ENCODE data around the gene GATA3.
A peak's percentile ranks its signal among the peaks of the same experiment; 100 is the strongest.

GATA3 gene

GRCh38 chr10:8060704-8061121 is 6.2 kb downstream of the GATA3 start:
- peak overlapping the region; percentile 15; the same call in 1 of the 2 replicates for H3K9ac ChIP-seq (ENCODE audit: low read depth, low read length)
- peaks cover 85% of the 10 kb centered on the region for H3K4me1 ChIP-seq (ENCODE audit: insufficient read depth, low read length)
- H3K4me3 ChIP-seq (ENCODE audit: low read length): peak overlapping the region; percentile 29
- no peak overlapping the region for H3K27ac ChIP-seq (ENCODE audit: low read depth, low read length)
- H3K27me3 ChIP-seq (ENCODE audit: insufficient read depth, low read length): peaks cover 99% of the 10 kb centered on the region
- H3K36me3 ChIP-seq (ENCODE audit: insufficient read depth, low read length): no peaks in the 10 kb centered on the region
- no CpG with 5 or more reads among the region's 10 CpGs for WGBS
- no peaks in the 10 kb centered on the region for H3K9me3 ChIP-seq (ENCODE audit: insufficient read depth, low read depth, low read length)

- Histone ChIP-seq H3K4me3 (ENCODE audit: low read length) (0 out of 2 replicates have a peak overlapping the region, but pooled peaks have one; percentile 29), H3K27ac (ENCODE audit: low read depth, low read length) (no peak overlapping the region), H3K9ac (ENCODE audit: low read depth, low read length) (no peak overlapping the region), H3K4me1 (ENCODE audit: insufficient read depth, low read length) (peaks cover 89% of the 10 kb centered on the region), H3K36me3 (ENCODE audit: insufficient read depth, low read length) (no peaks in the 10 kb centered on the region), H3K27me3 (ENCODE audit: insufficient read depth, low read length) (peaks cover 98% of the 10 kb centered on the region), H3K9me3 (ENCODE audit: insufficient read depth, low read depth, low read length) (no peaks in the 10 kb centered on the region)
- WGBS: 36% methylated on average over 17 of the region's 17 CpGs
These were observed 7.1 kb downstream of the GATA3 start for GRCh38 chr10:8061274-8062211.

GRCh38 chr10:8063128-8063908 is 8.8 kb downstream of the GATA3 start:
- peaks cover 88% of the 10 kb centered on the region for H3K27me3 ChIP-seq (ENCODE audit: insufficient read depth, low read length)
- no peaks in the 10 kb centered on the region for H3K9me3 ChIP-seq (ENCODE audit: insufficient read depth, low read depth, low read length)
- peak overlapping the region; percentile 38 for H3K4me3 ChIP-seq (ENCODE audit: low read length)
- H3K27ac ChIP-seq (ENCODE audit: low read depth, low read length): peak overlapping the region; percentile 10; the same call in 1 of the 2 replicates
- H3K4me1 ChIP-seq (ENCODE audit: insufficient read depth, low read length): peaks cover 74% of the 10 kb centered on the region
- peak overlapping the region; percentile 2; the same call in 1 of the 2 replicates for H3K9ac ChIP-seq (ENCODE audit: low read depth, low read length)
- 6% methylated on average over 15 of the region's 15 CpGs for WGBS
- H3K36me3 ChIP-seq (ENCODE audit: insufficient read depth, low read length): no peaks in the 10 kb centered on the region; the same call in 1 of the 2 replicates

DNA sequence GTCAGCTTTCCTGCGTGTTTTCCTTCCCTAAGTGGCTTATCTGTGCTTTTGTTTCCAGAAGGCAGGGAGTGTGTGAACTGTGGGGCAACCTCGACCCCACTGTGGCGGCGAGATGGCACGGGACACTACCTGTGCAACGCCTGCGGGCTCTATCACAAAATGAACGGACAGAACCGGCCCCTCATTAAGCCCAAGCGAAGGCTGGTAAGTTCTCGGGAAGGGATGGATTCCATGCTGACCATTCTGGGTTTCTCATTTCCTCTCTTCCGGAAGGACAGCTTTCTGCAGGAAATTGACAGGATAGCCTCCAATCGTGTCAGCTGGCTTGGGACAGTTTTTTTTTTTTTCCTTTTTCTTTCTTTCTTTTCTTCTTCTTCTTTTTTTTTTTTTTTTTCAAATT is 9.4 kb downstream of the GATA3 start:
- peak overlapping the region; percentile 38 for H3K4me3 ChIP-seq (ENCODE audit: low read length)
- 21% methylated on average over 13 of the region's 13 CpGs for WGBS
- peak overlapping the region; percentile 2; the same call in 1 of the 2 replicates for H3K9ac ChIP-seq (ENCODE audit: low read depth, low read length)
- peaks cover 73% of the 10 kb centered on the region for H3K4me1 ChIP-seq (ENCODE audit: insufficient read depth, low read length)
- H3K9me3 ChIP-seq (ENCODE audit: insufficient read depth, low read depth, low read length): no peaks in the 10 kb centered on the region
- no peak overlapping the region for H3K27ac ChIP-seq (ENCODE audit: low read depth, low read length)
- H3K27me3 ChIP-seq (ENCODE audit: insufficient read depth, low read length): peaks cover 82% of the 10 kb centered on the region
- no peaks in the 10 kb centered on the region; the same call in 1 of the 2 replicates for H3K36me3 ChIP-seq (ENCODE audit: insufficient read depth, low read length)

DNA sequence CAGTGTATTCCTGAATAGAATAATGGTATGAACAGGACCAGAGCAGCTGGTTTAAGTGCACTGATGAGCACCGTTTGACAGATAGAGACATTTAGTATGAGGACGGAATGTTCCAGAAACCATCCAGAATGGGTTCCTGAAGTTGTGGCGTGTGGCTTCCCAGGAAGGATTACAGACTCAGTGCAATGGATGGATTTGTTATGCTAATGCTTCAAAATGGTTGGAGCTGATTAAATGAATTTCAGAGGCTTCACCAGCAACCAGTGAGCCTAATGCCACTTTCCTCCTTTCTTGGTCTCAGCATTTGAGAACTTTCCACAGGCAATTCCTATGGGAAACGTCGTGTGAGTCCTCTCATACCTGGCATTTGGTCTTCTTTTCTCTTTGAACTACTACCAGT is 9.9 kb downstream of the GATA3 start:
- Histone ChIP-seq H3K9ac (ENCODE audit: low read depth, low read length) (no peak overlapping the region), H3K4me1 (ENCODE audit: insufficient read depth, low read length) (peaks cover 68% of the 10 kb centered on the region), H3K9me3 (ENCODE audit: insufficient read depth, low read depth, low read length) (no peaks in the 10 kb centered on the region), H3K27ac (ENCODE audit: low read depth, low read length) (no peak overlapping the region), H3K36me3 (ENCODE audit: insufficient read depth, low read length) (no peaks in the 10 kb centered on the region; the same call in 1 of the 2 replicates), H3K27me3 (ENCODE audit: insufficient read depth, low read length) (peaks cover 77% of the 10 kb centered on the region), H3K4me3 (ENCODE audit: low read length) (no peak overlapping the region)
- WGBS: 5% methylated on average over 5 of the region's 5 CpGs

DNA sequence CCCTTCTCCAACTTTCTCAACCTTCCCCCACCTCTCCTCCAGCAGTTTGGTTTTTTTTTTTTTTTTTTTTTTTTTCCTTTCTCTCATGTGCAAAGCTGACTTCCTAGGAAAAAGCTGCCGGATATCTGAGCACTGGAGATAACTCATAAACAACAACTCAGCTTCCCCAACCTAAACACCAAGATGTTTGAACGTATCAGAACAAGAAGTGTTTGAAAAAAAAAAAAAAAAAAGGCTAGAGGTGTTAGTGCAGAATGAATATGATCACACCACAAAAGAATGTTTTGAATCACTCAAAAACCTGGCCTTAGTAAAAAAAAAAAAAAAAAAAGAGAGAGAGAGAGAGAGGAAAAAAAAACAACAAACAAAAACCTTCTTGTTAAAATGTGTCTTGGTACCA is 11.2 kb downstream of the GATA3 start:
- Histone ChIP-seq H3K4me1 (ENCODE audit: insufficient read depth, low read length) (peaks cover 63% of the 10 kb centered on the region), H3K27ac (ENCODE audit: low read depth, low read length) (no peak overlapping the region), H3K36me3 (ENCODE audit: insufficient read depth, low read length) (no peaks in the 10 kb centered on the region; the same call in 1 of the 2 replicates), H3K9ac (ENCODE audit: low read depth, low read length) (no peak overlapping the region), H3K9me3 (ENCODE audit: insufficient read depth, low read depth, low read length) (no peaks in the 10 kb centered on the region), H3K27me3 (ENCODE audit: insufficient read depth, low read length) (peaks cover 66% of the 10 kb centered on the region), H3K4me3 (ENCODE audit: low read length) (no peak overlapping the region)
- WGBS: 17% methylated on average over 1 of the region's 2 CpGs

- H3K27ac ChIP-seq (ENCODE audit: low read depth, low read length): no peak overlapping the region
- peaks cover 58% of the 10 kb centered on the region for H3K4me1 ChIP-seq (ENCODE audit: insufficient read depth, low read length)
- no peaks in the 10 kb centered on the region; the same call in 1 of the 2 replicates for H3K36me3 ChIP-seq (ENCODE audit: insufficient read depth, low read length)
- WGBS: no CpG with 5 or more reads among the region's 1 CpG
- H3K9me3 ChIP-seq (ENCODE audit: insufficient read depth, low read depth, low read length): no peaks in the 10 kb centered on the region
- no peak overlapping the region for H3K9ac ChIP-seq (ENCODE audit: low read depth, low read length)
- H3K4me3 ChIP-seq (ENCODE audit: low read length): no peak overlapping the region
- H3K27me3 ChIP-seq (ENCODE audit: insufficient read depth, low read length): peaks cover 62% of the 10 kb centered on the region
These were observed 11.6 kb downstream of the GATA3 start for GRCh38 chr10:8066124-8066523.

DNA sequence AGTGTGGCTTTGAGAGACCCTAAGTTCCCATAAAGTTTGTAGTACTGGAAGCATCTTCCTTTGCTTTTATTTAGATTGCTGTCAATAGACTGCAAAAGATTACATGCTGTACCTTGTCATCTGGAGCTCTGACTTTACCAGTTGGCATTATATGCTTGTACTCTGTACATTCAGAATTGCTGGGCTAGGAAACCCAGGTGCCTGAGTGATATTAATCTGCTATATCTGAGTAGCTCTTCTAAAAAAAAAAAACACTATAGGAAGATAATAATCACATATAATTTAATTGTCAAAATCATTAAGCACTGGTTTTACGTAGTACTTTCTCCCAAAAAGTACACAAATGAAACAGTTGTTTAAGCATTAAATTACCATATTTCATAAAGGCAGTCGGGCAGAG is 12.3 kb downstream of the GATA3 start:
- WGBS: 91% methylated on average over 2 of the region's 2 CpGs
- Histone ChIP-seq H3K27me3 (ENCODE audit: insufficient read depth, low read length) (peaks cover 55% of the 10 kb centered on the region), H3K27ac (ENCODE audit: low read depth, low read length) (no peak overlapping the region), H3K4me3 (ENCODE audit: low read length) (no peak overlapping the region), H3K4me1 (ENCODE audit: insufficient read depth, low read length) (peaks cover 52% of the 10 kb centered on the region), H3K36me3 (ENCODE audit: insufficient read depth, low read length) (no peaks in the 10 kb centered on the region; the same call in 1 of the 2 replicates), H3K9ac (ENCODE audit: low read depth, low read length) (no peak overlapping the region), H3K9me3 (ENCODE audit: insufficient read depth, low read depth, low read length) (no peaks in the 10 kb centered on the region)

DNA sequence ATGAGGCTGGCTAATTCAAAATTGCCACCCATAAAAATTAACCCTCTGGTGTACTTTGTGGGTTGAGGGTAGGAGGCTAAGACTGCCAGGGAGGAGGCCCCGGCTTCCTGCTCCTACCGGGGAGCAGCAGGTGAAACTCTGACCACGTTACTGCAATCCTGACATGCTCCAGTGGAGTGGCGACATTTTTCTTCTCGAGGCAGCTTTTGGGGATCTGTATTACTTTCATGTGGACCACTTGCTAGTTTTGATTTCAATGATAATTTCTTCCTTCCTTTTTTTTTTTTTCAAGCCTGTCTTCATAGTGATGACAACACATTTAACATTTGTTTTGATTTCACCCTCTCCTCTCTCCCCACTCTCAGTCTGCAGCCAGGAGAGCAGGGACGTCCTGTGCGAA is 14.6 kb downstream of the GATA3 start:
- WGBS: 92% methylated on average over 7 of the region's 7 CpGs
- Histone ChIP-seq H3K27me3 (ENCODE audit: insufficient read depth, low read length) (peaks cover 32% of the 10 kb centered on the region), H3K4me3 (ENCODE audit: low read length) (no peak overlapping the region), H3K9me3 (ENCODE audit: insufficient read depth, low read depth, low read length) (no peaks in the 10 kb centered on the region), H3K27ac (ENCODE audit: low read depth, low read length) (no peak overlapping the region), H3K9ac (ENCODE audit: low read depth, low read length) (no peak overlapping the region), H3K4me1 (ENCODE audit: insufficient read depth, low read length) (peaks cover 30% of the 10 kb centered on the region), H3K36me3 (ENCODE audit: insufficient read depth, low read length) (peaks cover 4% of the 10 kb centered on the region; the same call in 1 of the 2 replicates)

DNA sequence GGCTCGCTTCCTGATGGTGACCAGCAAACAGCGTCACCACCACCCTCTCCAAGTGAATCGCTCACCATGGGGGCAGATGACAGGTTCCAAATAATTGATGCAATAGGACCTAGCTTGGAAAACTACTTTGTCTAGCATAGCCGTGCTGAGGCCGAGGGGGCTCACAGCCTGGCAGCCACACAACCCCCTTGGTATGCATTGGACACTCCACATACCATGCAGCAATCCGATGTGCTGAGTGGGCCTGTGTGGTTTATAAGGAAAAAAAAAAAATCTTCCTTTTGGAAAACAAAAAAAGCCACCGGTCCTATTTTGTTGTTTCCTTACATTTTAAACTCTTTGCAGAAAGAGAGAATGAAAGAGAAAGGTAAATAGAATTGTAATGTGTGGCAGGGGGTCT is 15.1 kb downstream of the GATA3 start:
- WGBS: 87% methylated on average over 6 of the region's 7 CpGs
- Histone ChIP-seq H3K4me1 (ENCODE audit: insufficient read depth, low read length) (peaks cover 30% of the 10 kb centered on the region), H3K36me3 (ENCODE audit: insufficient read depth, low read length) (peaks cover 4% of the 10 kb centered on the region; the same call in 1 of the 2 replicates)

GRCh38 chr10:8070440-8070839 is 16.0 kb downstream of the GATA3 start:
- Histone ChIP-seq H3K4me3 (ENCODE audit: low read length) (no peak overlapping the region), H3K9ac (ENCODE audit: low read depth, low read length) (no peak overlapping the region), H3K27me3 (ENCODE audit: insufficient read depth, low read length) (peaks cover 19% of the 10 kb centered on the region), H3K9me3 (ENCODE audit: insufficient read depth, low read depth, low read length) (no peaks in the 10 kb centered on the region), H3K4me1 (ENCODE audit: insufficient read depth, low read length) (peaks cover 31% of the 10 kb centered on the region), H3K36me3 (ENCODE audit: insufficient read depth, low read length) (peaks cover 4% of the 10 kb centered on the region; the same call in 1 of the 2 replicates), H3K27ac (ENCODE audit: low read depth, low read length) (no peak overlapping the region)
- WGBS: 89% methylated on average over 6 of the region's 6 CpGs

More for the DNA sequence above, 15.1 kb downstream of the GATA3 start:
- Histone ChIP-seq H3K27ac (ENCODE audit: low read depth, low read length) (no peak overlapping the region), H3K9ac (ENCODE audit: low read depth, low read length) (no peak overlapping the region), H3K9me3 (ENCODE audit: insufficient read depth, low read depth, low read length) (no peaks in the 10 kb centered on the region), H3K4me3 (ENCODE audit: low read length) (no peak overlapping the region), H3K27me3 (ENCODE audit: insufficient read depth, low read length) (peaks cover 27% of the 10 kb centered on the region)
